Activated naive CD4-positive, alpha-beta T cell treated with anti-CD3 and anti-CD28 coated beads for 36 hours (primary cell): ENCODE data around the gene PRSS53. TPM values are rescaled to one million over a fixed set of nuclear protein-coding genes. Genes with fewer than 3 reads are reported as not detected.
A peak's percentile ranks its signal among the peaks of the same experiment; 100 is the strongest.

Experiments
- CTCF ChIA-PET: fragments of 350-600 bp; sonication (Branson Sonifier 250); formaldehyde crosslinking; loops from one replicate; lab custom pipeline; 2021; ENCODE audit warnings: antibody characterized with exemption; lab: Charles Lee
- DNase-seq: peaks from one replicate; pipeline ENCODE4 v3.0.0-alpha.2; 2020
- H3K27ac Mint-ChIP-seq: one replicate; pipeline ENCODE4 v1.8.0; 2021; ENCODE audit warnings: mild to moderate bottlenecking, mixed read lengths
- H3K27me3 Mint-ChIP-seq: one replicate; pipeline ENCODE4 v1.8.0; 2021; ENCODE audit warnings: low read depth, mixed read lengths
- H3K36me3 Mint-ChIP-seq: one replicate; pipeline ENCODE4 v1.8.0; 2021; ENCODE audit warnings: low read depth, mixed read lengths
- H3K4me1 Mint-ChIP-seq: one replicate; pipeline ENCODE4 v1.8.0; 2021; ENCODE audit warnings: low read depth, mixed read lengths
- H3K4me3 Mint-ChIP-seq: one replicate; pipeline ENCODE4 v1.8.0; 2021; ENCODE audit warnings: mild to moderate bottlenecking, moderate library complexity, mixed read lengths
- H3K9me3 Mint-ChIP-seq: one replicate; pipeline ENCODE4 v1.8.0; 2021; ENCODE audit warnings: mixed read lengths
- intact Hi-C: fragments of 100-400 bp; cut with micrococcal nuclease; formaldehyde crosslinking; loops from one replicate; pipeline ENCODE4 v1.15.1; 2023
- total RNA-seq, 2 experiments: library from RNA; stranded (reverse); gene quantifications; one replicate each; pipeline ENCODE4 v1.2.3, GENCODE V29; 2021

Gene PRSS53
- total RNA-seq, 2 experiments from 2014 or later = 4.1 to 5.2 TPM

GRCh38 chr16:31078597-31079341 lies 10.0 kb downstream of the PRSS53 start:
- H3K4me1 Mint-ChIP-seq = peaks cover 29% of the 10 kb centered on the region
- CTCF ChIA-PET = interaction anchor here (0.8 kb wide), 1 partner anchor 14 kb away, joined by 3 read pairs; no protein-coding TSS in a partner anchor
- peaks cover 29% of the 10 kb centered on the region for H3K36me3 Mint-ChIP-seq
- no peak overlapping the region for H3K4me3 Mint-ChIP-seq
- intact Hi-C loops = loop anchor here (10.0 kb wide), 1 partner anchor 626 kb away; no protein-coding TSS in a partner anchor
- no peaks in the 10 kb centered on the region for H3K27me3 Mint-ChIP-seq
- H3K9me3 Mint-ChIP-seq = no peaks in the 10 kb centered on the region
- DNase-seq = no peak
- no peak overlapping the region for H3K27ac Mint-ChIP-seq

- no peaks in the 10 kb centered on the region for H3K9me3 Mint-ChIP-seq
- H3K27me3 Mint-ChIP-seq = no peaks in the 10 kb centered on the region
- H3K27ac Mint-ChIP-seq = no peak overlapping the region
- no peak overlapping the region for H3K4me3 Mint-ChIP-seq
- H3K4me1 Mint-ChIP-seq = peaks cover 29% of the 10 kb centered on the region
- H3K36me3 Mint-ChIP-seq = peaks cover 29% of the 10 kb centered on the region
- intact Hi-C loops = loop anchor here (10.0 kb wide), 1 partner anchor 627 kb away; no protein-coding TSS in a partner anchor
- no peak for DNase-seq
- CTCF ChIA-PET = interaction anchor here (0.8 kb wide), 1 partner anchor 15 kb away, joined by 3 read pairs; no protein-coding TSS in a partner anchor
Measured at GRCh38 chr16:31077592-31078396, 10.9 kb downstream of the PRSS53 start.

DNA sequence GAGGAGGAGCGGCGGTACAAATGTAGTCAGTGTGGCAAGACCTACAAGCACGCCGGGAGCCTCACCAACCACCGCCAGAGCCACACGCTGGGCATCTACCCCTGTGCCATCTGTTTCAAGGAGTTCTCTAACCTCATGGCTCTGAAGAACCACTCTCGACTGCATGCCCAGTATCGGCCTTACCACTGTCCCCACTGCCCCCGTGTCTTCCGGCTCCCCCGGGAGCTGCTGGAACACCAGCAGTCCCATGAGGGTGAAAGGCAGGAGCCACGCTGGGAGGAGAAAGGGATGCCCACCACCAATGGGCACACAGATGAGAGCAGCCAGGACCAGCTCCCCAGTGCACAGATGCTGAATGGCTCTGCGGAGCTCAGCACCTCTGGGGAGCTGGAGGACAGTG lies 11.7 kb downstream of the PRSS53 start:
- H3K27ac Mint-ChIP-seq = no peak overlapping the region
- no peaks in the 10 kb centered on the region for H3K9me3 Mint-ChIP-seq
- no peaks in the 10 kb centered on the region for H3K27me3 Mint-ChIP-seq
- no peak for DNase-seq
- intact Hi-C loops = loop anchor here (10.0 kb wide), 1 partner anchor 628 kb away; no protein-coding TSS in a partner anchor
- no peak overlapping the region for H3K4me3 Mint-ChIP-seq
- CTCF ChIA-PET = no interaction called here
- H3K36me3 Mint-ChIP-seq = peaks cover 32% of the 10 kb centered on the region
- peaks cover 29% of the 10 kb centered on the region for H3K4me1 Mint-ChIP-seq

GRCh38 chr16:31076319-31076718 lies 12.4 kb downstream of the PRSS53 start:
- intact Hi-C loops = loop anchor here (10.0 kb wide), 1 partner anchor 628 kb away; no protein-coding TSS in a partner anchor
- CTCF ChIA-PET = interaction anchor here (1.0 kb wide), 1 partner anchor 16 kb away, joined by 3 read pairs; no protein-coding TSS in a partner anchor
- H3K9me3 Mint-ChIP-seq = no peaks in the 10 kb centered on the region
- H3K27me3 Mint-ChIP-seq = no peaks in the 10 kb centered on the region
- H3K4me3 Mint-ChIP-seq = peak overlapping the region; percentile 94
- H3K36me3 Mint-ChIP-seq = peaks cover 32% of the 10 kb centered on the region
- H3K27ac Mint-ChIP-seq = no peak overlapping the region
- no peak for DNase-seq
- H3K4me1 Mint-ChIP-seq = peaks cover 33% of the 10 kb centered on the region

DNA sequence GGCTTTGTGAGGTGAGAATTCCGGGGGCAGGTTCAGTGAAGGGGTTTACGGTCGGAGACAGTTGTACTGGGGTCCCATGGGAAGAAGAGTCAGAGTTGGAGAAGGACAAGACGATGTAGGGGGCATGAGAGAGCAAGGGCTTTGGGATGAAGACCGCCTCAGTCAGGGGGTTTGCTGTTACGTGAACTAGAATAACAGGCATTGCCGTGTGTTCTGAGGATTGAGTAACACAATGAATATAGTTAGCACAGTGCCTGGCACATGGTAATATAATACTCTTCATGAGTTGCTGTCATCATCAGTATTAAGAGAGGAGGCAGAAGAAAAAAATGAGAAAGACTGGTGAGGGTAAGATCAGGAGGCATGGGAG lies 13.9 kb downstream of the PRSS53 start:
- peak overlapping the region; percentile 93 for H3K27ac Mint-ChIP-seq
- H3K4me3 Mint-ChIP-seq = peak overlapping the region; percentile 94
- H3K4me1 Mint-ChIP-seq = peaks cover 29% of the 10 kb centered on the region
- intact Hi-C loops = loop anchor here (1.0 to 10.0 kb wide), 10 partner anchors 20 to 630 kb away; partner anchors contain the start of genes ARMC5, KAT8, PHKG2 and SETD1A
- CTCF ChIA-PET = no interaction called here
- H3K27me3 Mint-ChIP-seq = no peaks in the 10 kb centered on the region
- DNase-seq = no peak
- peaks cover 29% of the 10 kb centered on the region for H3K36me3 Mint-ChIP-seq
- H3K9me3 Mint-ChIP-seq = no peaks in the 10 kb centered on the region

DNA sequence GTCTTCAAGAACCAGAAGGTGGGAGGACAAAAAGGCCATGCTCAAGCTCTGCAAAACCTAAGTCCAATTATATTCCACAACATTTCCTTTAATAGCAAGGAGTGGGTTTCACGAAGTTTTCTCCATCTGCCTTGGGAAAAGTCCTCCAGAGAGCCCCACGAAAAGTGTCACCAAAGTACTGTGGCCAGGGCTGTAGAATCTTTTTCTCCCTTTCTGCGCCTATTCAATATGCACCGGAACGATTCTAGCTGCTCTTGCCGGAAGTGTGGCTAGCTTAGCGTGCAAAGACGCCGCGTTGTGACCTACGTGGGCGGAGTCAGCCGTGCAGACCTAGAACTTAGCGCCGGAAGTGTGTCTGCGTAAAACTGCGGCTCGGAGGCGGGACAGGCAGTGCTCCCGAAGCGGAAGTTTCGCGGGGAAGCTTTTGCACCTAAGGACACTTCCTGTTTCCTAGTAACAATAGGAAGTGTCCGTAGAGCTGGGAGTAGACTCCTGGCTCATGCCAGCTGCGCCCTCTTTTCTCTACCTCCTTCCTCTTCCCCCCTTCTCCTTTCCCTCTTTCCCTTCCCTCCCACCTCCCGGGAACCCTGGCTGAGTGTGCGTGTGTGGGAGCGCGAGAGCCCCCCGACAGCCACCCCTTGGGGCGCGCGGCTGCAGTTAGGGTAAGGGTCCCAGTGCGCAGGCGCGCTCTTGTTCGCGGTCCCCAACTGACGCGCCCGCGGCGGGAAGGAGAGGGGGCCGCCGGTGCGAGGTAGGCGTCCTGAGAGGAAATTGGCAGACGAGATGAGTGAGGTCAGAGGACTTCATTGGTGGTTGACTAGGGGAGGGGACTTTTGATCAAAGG lies 14.6 kb downstream of the PRSS53 start, which contains the start of the genes ZNF646 and ZNF668:
TSS of gene ZNF646 (plus strand) at position 453 of the 844 bp plus-strand sequence. CDS start 1,903 bp downstream, outside the sequence.
TSS of gene ZNF668 (minus strand) at position 271 of the 844 bp plus-strand sequence. CDS start 9,781 bp downstream, outside the sequence.
- H3K27ac Mint-ChIP-seq = peak within 1 kb of the TSS; percentile 93
- H3K9me3 Mint-ChIP-seq = no peaks in the 10 kb centered on the region
- peaks cover 31% of the 10 kb centered on the region for H3K4me1 Mint-ChIP-seq
- CTCF ChIA-PET = interaction anchor here (1.3 to 1.7 kb wide), 2 partner anchors 19 to 68 kb away, joined by 3 to 6 read pairs; no protein-coding TSS in a partner anchor
- DNase-seq = peak; percentile 99
- no peaks in the 10 kb centered on the region for H3K27me3 Mint-ChIP-seq
- peak within 1 kb of the TSS; percentile 94 for H3K4me3 Mint-ChIP-seq
- peaks cover 26% of the 10 kb centered on the region for H3K36me3 Mint-ChIP-seq
- intact Hi-C loops = loop anchor here (1.0 to 10.0 kb wide), 14 partner anchors 20 to 795 kb away; partner anchors contain the start of genes ARMC5, KAT8, PHKG2 and SETD1A

DNA sequence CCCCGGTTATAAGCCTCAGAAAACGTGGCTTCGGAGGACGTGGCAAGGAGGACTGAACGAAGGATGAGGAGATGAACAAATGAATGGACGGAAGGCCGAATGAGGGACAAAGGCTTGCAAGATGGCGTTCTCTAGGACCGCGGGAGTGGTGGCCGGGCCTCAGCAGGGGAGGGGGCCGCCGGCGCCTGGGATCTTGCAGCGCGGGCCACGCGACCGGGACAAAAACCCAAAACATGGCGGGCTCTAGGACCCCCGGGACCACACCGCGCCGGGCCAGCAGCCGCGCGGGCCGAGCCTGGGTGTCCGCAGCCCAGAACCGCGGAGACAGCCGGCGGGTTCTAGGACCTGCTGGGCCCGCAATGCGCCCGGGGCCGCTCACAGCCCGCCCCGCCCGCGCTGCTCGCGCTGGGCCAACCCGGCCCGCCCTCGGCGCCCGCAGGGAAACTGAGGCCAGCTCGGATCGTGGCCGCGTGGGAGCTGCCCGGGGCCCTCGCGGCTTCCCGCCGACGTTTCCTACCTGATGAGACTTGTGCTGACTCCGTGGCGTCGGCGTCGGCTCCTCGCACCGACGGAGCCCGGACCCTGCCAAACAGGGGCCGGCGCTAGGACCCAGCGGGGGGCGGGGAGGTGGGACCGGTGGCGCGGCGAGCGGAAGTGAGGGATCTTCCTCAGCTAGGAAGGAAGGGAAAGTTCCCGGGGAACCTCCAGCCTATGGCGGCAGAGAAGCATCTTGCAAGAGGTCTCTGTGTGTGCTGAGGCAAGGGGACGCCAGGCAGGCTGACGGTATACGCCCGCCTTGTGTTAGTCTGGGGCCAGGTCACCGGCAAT lies 15.4 kb downstream of the PRSS53 start:
- H3K4me1 Mint-ChIP-seq = peaks cover 37% of the 10 kb centered on the region
- CTCF ChIA-PET = interaction anchor here (0.6 to 1.7 kb wide), 4 partner anchors 20 to 131 kb away, joined by 3 to 6 read pairs (median 3); partner anchors contain the start of gene KAT8
- H3K36me3 Mint-ChIP-seq = peaks cover 20% of the 10 kb centered on the region
- peak overlapping the region; percentile 93 for H3K27ac Mint-ChIP-seq
- no peaks in the 10 kb centered on the region for H3K27me3 Mint-ChIP-seq
- no peaks in the 10 kb centered on the region for H3K9me3 Mint-ChIP-seq
- intact Hi-C loops = loop anchor here (1.0 to 10.0 kb wide), 5 partner anchors 106 to 795 kb away; no protein-coding TSS in a partner anchor
- H3K4me3 Mint-ChIP-seq = peak overlapping the region; percentile 94
- DNase-seq = peak; percentile 94

- Mint-ChIP-seq H3K27ac (peak overlapping the region; percentile 88), H3K9me3 (no peaks in the 10 kb centered on the region), H3K27me3 (no peaks in the 10 kb centered on the region), H3K4me3 (peak overlapping the region; percentile 88), H3K36me3 (peaks cover 12% of the 10 kb centered on the region), H3K4me1 (peaks cover 35% of the 10 kb centered on the region)
- intact Hi-C loops = loop anchor here (1.0 to 10.0 kb wide), 5 partner anchors 107 to 796 kb away; no protein-coding TSS in a partner anchor
- peak; percentile 65 for DNase-seq
- CTCF ChIA-PET = interaction anchor here (0.7 to 1.7 kb wide), 3 partner anchors 20 to 70 kb away, joined by 3 to 6 read pairs (median 3); partner anchors contain the start of gene KAT8
Measured at GRCh38 chr16:31072540-31073141, 16.1 kb downstream of the PRSS53 start.

DNA sequence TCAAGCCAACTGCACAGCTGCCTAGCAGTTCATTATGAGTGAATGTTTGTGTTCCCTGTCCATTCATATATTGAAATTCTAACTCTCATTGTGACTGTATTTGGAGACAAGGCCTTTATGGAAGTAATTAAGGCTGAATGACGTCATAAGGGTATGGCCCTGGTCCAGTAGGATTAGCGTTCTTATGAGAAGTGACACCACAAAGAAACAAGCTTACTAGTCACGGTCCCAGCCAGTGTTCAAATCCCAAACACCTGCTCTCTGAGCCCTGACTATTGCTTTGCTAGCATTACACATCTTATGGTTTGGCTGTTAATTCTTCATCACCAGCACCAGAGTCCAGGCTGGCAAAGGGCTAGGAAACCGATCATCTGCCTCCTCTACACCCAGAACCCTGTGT lies 16.9 kb downstream of the PRSS53 start:
- peak overlapping the region; percentile 88 for H3K4me3 Mint-ChIP-seq
- no peaks in the 10 kb centered on the region for H3K27me3 Mint-ChIP-seq
- intact Hi-C loops = loop anchor here (2.0 to 10.0 kb wide), 3 partner anchors 195 to 797 kb away; no protein-coding TSS in a partner anchor
- H3K36me3 Mint-ChIP-seq = peaks cover 12% of the 10 kb centered on the region
- peak overlapping the region; percentile 88 for H3K27ac Mint-ChIP-seq
- peaks cover 35% of the 10 kb centered on the region for H3K4me1 Mint-ChIP-seq
- DNase-seq = peak; percentile 12
- no peaks in the 10 kb centered on the region for H3K9me3 Mint-ChIP-seq
- CTCF ChIA-PET = interaction anchor here (0.8 kb wide), 1 partner anchor 70 kb away, joined by 3 read pairs; no protein-coding TSS in a partner anchor

DNA sequence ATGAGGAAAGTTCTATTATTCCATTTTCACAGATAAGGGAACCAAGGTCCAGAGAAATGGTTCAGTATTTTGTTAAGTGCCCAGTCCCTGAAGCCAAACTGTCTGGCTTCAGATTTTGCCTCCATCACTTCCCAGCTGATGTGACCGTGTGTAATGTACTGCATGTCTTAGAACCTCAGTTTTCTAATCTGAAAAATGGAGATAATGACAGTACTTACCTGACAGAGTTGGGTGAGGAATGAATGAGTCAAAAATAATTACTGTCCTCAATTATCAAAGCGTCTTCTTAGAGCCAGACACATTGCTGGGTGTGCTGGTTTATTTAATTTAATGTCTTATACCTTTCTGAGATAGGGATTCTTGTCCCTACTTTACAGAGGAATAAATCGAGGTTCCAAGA lies 21.4 kb downstream of the PRSS53 start:
- CTCF ChIA-PET = no interaction called here
- Mint-ChIP-seq H3K4me3 (no peak overlapping the region), H3K27ac (no peak overlapping the region), H3K27me3 (no peaks in the 10 kb centered on the region), H3K4me1 (peaks cover 51% of the 10 kb centered on the region), H3K36me3 (peaks cover 15% of the 10 kb centered on the region), H3K9me3 (no peaks in the 10 kb centered on the region)
- intact Hi-C loops = no loop called here
- no peak for DNase-seq
